Keratinocyte (primary cell): Measurements from ENCODE around the gene CUL4A.

Source experiments
- CTCF ChIP-seq, 3 experiments: IDR thresholded peaks in 1 of 3; conservative IDR thresholded peaks in 1 of 3; optimal IDR thresholded peaks in 1 of 3; 2 replicates in 2 of 3; 3 replicates in 1 of 3; pipeline versions ENCODE3 to v1.5.1; 2011; ENCODE audit warnings: low read length in 3 of 3, mild to moderate bottlenecking in 3 of 3, moderate library complexity in 2 of 3, control low read depth in 1 of 3, inconsistent platforms in 1 of 3; ENCODE audit not compliant: insufficient read depth in 2 of 3; ENCODE audit errors: extremely low read depth in 1 of 3
- EZH2 ChIP-seq: IDR thresholded peaks from one replicate; pipeline ENCODE4 v1.6.1; 2012; ENCODE audit warnings: inconsistent platforms, mild to moderate bottlenecking, low read length, moderate library complexity

DNA sequence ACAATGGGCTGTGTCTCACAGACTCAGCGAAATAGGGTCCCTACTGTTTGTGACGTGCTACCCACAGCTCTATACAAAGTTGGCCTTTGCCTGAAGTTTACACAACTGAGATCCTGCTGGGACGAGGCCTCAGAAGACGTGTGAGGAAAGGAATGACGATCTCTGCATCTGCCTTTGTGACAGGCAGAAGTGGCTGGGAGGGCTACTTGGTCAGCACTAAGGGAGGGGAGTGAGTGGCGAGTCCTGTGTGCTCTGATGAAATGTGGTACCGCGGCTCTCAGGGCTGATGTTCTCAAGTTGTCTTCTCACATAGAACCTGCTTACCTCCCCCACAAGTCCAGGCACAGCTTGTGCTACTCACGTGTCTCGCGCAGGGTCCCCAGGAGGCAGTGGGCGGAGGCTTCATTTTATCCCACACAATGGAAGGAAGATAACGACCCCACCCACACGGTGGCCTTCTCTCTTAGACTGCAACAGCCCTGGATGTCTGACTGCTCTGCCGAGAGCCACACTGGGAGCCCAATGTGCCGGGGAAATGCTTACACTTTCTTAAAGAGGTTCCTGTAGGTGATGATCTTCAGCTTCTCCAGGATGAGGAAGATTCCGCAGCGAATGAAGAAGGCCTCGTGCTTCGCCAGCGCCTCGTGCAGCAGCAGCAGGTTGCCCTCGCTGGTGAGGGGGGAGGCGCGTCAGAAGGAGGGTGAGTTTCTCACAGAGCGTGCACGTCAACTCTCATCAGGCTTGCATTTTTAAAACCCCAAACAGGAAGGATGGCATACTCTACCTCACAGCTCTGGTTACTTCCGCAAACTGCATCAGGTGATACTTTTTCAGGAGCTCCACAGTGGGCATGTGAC lies 29.8 kb upstream of the CUL4A start:
- no peak for TF ChIP-seq CTCF (optimal IDR thresholded peaks at IDR 0.05 in 1 of 3, IDR thresholded peaks at IDR 0.05 in 1 of 3, conservative IDR thresholded peaks at IDR 0.05 in 1 of 3; ENCODE audit: extremely low read depth in 1 of 3, insufficient read depth in 2 of 3, low read length in 3 of 3)
- TF ChIP-seq EZH2 = no peak
